HL-60/S4 treated with retinoic acid at 250 ng/mL for 4 days and 3 days (cell line): ENCODE data around the gene CDH4.

Experiments used
- in situ Hi-C: fragments of 300-500 bp; cut with MboI; formaldehyde crosslinking; loops from 2 replicates; pipeline ENCODE4 v1.7.0; 2022; ENCODE audit warnings: low sequenced_read_pairs

Gene CDH4

GRCh38 chr20:61320691-61321425 is 68.8 kb downstream of the CDH4 start:
- in situ Hi-C loops, result no loop called here

DNA sequence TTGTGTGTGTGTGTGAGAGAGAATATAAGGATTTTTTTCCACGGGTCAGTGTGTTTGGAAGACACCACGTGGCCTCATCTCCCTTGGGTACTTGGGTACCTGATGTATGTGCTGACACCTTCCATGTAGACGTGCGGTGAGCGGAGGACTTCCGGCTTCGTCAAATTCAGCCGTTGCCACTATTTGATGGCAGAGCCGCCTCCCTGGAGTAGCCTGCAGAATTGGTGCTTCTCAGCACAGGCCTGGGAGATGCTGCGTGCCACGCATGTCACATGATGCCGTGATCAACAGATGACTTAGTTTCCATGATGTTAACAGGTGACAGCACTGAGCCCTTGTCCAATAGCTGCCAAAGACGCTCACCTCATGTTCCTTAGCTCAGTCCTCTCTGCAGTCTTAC is 69.4 kb downstream of the CDH4 start:
- in situ Hi-C loops, result no loop called here

DNA sequence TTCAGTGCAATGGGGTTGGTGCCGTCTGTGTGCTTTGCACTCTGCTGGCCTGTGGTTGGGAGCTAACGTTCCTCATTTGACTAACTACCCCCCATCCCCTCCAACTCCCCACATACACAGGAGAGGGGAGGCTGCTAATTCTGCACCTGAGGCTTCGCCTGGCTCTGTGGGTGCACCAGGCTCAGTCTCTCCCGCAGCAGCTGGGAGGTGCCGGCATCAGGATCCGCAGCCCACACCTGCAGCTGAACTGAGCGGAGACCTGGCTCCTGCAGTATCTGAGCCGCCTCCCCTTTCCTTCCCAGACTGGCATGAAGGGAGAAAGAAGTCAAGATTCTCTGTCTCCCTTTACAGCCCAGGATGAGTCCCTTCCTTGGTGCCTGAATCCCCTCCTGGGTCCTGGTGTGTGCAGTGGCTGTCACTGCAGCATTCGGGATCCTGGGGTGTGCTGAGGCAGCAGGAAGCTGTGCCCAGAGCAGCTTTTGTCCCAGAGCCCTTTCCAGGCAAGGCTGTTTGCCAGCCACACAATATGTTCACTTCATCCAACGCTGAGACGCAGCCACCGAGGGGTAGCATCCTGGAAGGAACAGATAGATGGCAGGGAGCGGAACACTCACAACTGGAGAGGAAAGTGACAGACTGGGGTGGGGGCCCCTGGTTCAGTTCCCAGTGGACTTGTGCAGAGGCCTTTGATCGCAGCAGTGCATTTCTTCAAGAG is 70.2 kb downstream of the CDH4 start:
- in situ Hi-C loops, result no loop called here

GRCh38 chr20:61324906-61325305 is 72.8 kb downstream of the CDH4 start:
- in situ Hi-C loops, result no loop called here

DNA sequence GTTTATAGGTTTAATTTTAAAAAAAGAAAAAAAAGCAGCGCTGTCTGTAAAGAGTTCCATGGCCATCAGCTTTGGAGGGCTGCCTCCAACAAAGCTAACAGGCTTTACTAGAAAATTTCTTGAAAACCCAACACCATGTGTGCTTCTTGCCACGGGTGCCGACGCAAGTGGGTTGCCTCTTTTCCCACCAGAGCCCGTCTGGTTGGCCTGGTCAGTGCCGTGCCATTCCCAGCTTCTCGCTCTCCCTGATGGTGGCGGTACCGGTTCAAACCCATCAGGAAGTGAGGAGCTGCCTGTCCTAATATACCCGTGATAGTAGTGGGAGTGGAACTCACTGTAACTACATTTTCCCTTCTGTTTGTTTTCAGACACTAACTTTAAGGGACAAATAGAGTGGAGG is 73.7 kb downstream of the CDH4 start:
- in situ Hi-C loops, result no loop called here

DNA sequence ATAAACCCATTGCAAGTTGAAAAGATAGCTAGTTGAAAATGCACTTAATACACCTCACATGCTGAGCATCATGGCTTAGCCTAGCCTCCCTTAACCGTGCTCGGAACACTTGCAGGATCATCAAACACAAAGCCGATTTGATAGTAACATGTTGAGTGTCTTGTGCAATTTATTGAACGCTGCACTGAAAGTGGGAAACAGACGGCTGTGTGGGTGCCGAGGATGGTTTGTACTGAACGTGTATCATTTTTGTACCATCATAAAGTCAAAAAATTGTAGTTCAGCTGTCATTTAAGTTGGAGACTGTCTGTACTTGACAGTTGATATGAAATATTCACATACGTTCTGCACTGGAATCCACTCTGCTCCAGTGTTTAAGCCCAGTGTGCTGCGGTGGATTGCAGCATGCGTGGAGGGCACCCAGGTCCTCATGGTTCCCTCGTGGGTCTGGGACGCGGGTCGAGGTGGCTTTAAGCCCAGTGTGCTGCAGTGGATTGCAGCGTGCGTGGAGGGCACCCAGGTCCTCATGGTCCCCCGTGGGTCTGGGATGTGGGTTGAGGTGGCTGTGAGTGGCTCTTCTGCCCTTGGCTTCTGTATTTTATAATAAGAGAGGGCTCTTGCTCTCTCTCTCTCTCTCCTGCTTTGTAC is 77.0 kb downstream of the CDH4 start:
- in situ Hi-C loops, result no loop called here

DNA sequence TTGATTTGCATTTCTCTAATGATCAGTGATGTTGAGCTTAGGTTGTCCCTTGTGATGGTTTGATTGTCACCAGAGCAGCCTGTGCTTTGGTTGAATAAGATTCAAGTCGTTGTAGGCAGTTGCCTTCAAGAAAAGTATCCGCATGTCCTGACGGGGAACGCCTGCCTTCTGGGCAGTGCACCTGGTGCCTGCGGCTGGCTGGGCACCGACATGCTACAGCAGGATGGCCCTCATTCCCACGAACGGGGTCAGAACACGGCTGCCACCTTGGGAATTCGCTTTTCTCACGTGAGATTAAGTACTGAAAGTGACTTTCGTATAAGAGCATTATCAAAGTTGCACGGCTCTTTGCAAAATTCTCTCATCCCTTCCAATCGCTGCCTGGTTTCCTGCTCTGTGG is 78.4 kb downstream of the CDH4 start:
- in situ Hi-C loops, result no loop called here

DNA sequence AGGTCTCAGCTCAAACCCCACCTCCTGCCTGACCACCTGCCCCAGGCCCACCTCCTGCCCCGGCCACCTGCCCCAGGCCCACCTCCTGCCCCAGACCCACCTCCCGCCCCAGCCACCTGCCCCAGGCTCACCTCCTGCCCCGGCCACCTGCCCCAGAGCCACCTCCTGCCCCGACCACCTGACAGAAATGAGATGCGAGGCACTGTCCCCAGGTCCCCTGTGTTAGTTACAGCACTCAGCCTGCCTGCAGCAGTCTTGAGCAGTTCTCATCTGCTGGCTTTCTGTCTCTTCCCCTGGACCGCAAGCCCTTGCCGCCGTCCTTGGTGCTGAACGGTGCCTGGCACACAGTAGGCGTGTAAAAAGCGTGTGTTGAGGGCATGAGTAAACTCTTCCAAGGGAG is 79.5 kb downstream of the CDH4 start:
- in situ Hi-C loops, result no loop called here

- in situ Hi-C loops, result no loop called here
Measured at GRCh38 chr20:61332016-61332975, 80.2 kb downstream of the CDH4 start.

DNA sequence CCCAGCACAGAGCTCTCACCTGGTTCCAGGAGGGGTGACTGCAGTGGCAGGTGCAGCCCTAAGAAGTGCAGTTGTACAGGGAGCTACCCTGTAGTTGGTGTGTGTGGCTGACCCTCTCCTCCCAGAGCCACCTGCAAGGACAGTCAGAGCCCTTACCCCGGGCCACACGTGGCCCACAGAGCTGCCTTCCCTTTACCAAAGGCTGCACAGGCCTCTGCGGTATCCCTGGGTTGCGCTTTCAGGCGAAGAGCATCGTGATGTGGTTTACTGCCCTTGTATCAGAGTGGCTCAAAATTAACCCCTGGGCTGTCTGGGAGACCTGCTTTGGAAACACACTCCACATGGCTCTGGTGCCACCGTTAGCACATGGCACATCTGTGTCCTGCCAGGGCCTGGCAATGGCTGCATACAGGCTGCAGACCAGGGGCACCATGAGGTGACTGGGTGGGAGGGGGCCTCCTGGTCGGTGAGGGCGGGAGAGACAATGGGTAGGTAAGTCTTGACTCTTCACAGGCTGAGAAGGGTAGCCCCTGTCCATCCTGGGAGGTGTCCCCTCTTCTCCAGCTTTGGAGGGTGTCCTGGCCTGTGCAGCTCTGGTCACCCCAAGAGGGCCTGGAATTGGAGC is 81.5 kb downstream of the CDH4 start:
- in situ Hi-C loops, result no loop called here

GRCh38 chr20:61340157-61340556 is 88.1 kb downstream of the CDH4 start:
- in situ Hi-C loops, result no loop called here

GRCh38 chr20:61341605-61342004 is 89.5 kb downstream of the CDH4 start:
- in situ Hi-C loops, result no loop called here

DNA sequence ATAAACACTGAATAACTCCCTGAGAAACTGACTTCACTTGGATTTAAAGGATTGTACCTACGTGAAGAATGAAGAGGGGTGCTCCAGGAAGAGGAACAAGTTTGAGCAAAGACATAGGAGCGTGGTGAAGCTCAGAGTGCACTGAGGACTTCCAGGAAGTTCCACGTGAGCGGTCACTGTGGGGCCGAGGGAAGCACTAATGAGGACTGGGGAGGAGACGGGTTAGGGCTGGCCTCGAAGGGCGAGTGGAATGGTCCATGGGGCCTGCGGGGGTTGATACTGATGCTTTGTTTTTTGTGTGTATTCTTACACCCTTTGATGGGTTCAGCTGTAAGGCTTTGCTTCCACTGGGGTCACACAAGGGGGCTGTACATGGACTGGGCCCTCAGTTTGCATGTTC is 91.9 kb downstream of the CDH4 start:
- in situ Hi-C loops, result no loop called here

DNA sequence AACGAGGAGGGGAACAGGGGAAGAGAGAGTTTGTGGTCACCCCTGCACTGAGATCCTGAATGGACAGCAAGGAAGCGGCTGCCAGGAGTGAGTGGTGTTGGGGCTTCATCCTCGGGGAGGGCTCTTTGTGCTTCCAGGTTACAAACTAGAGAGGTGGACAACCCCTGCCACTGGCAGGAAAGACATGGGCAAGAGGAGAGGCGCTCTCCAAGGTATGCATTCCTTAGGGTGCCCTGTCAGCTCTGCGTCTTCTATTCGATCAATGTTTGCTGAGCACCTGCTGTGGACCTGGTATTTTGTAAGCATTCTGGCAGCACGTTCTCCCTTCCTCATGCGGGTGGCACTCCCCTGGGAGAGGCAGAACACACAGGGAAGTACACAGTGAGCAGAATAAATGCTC is 93.6 kb downstream of the CDH4 start:
- in situ Hi-C loops, result no loop called here

- in situ Hi-C loops, result no loop called here
Measured at GRCh38 chr20:61346996-61347395, 94.9 kb downstream of the CDH4 start.

GRCh38 chr20:61347443-61347842 is 95.4 kb downstream of the CDH4 start:
- in situ Hi-C loops, result no loop called here

- in situ Hi-C loops, result no loop called here
Measured at GRCh38 chr20:61349447-61350165, 97.5 kb downstream of the CDH4 start.

DNA sequence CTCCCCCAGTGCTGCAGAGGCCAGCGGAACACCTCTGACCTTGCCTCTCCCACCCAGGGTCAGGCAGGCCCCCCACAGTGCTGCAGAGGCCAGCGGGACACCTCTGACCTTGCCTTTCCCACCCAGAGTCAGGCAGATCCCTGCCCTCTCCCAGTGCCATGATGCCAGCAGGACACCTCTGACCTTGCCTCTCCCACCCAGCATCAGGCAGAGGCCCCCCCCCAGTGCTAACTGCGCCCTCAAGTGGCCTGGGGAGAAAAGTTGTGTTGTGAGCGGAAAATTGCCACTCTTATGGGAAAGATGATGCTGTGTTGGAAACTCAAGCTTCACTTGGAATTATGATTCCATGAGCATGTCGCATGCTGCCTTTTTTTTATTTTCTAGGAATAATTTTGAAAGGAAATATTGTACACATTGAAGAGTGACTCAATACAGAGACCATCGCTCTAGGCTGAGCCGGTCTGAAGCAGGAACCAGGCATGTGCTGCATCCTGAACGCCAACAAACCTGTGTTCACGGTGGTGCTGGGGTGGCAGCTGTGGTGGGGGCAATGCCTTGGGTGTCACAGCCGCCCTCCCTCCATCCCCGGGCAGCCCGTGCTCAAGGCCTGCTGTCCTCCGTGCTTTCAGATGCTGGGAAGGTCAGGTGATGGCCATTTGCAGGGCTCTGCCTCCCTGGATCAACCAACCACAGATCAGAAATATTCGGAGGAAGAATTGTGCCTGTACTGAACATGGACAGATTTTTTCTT is 98.6 kb downstream of the CDH4 start:
- in situ Hi-C loops, result no loop called here
